Measurements from ENCODE around the gene MAP1LC3B.
"Not testable (repeated sequence)": the region's sequence is repeated elsewhere in the genome, so short reads cannot be mapped to it uniquely, and the experiment has no call there.

Gene MAP1LC3B

DNA sequence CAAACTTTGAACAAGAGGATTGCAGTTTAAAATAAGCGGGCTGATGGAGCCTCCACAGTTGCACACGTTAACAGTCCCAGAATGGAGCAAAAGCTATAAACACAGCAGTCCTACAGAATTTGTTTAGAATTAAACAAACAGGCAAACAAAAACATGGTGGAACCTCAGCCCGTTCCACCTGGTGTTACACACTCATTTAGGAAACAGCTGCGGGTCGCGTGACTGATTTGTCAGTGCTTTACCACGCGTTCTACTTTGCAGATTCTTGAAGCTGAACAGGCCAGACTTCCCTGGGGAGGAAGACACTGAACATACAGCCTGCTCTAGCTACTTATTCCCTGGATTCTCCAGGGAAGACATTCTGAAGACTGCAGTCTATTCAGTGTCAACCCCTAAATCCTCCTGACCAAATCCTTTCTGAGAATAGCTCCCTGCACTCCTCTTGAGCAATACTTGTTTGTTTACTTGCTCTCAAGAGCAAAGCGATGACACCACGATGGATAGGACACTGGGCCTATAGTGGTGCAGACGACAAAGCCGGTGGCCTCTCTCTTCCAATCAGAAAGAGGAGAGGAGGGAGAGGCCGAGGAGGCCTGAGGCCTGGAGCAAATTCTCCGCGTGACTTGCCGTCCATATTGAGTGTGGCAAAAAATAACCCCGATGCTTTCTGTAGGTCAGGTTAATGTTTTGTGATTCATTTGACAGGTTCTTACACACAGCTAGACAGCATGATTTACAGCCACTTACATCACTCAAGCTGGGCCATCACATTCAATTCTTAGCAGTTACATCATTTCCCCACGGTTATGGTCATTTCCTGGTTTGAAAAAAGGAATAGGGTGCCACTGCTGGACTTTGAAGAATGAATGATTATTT, 4.0 kb upstream of the MAP1LC3B start:
- Histone ChIP-seq H4K5ac (ENCODE audit: low read length) (no peak overlapping the region), H3K4me1 (ENCODE audit: control insufficient read depth, low read depth, low read length) (no peaks in the 10 kb centered on the region), H3K4me2 (ENCODE audit: low read length) (peak overlapping the region; percentile 4), H2BK15ac (replicated peaks; ENCODE audit: low read depth) (no peak overlapping the region), H3K23ac (ENCODE audit: low read length) (no peak overlapping the region), H3K79me1 (ENCODE audit: low read length) (peaks cover 3% of the 10 kb centered on the region), H3K79me2 (ENCODE audit: control insufficient read depth, insufficient read depth, low read length) (peaks cover 3% of the 10 kb centered on the region), H4K8ac (ENCODE audit: low read depth, low read length) (no peak overlapping the region), H3K18ac (ENCODE audit: low read length) (no peak overlapping the region), H3K9ac (ENCODE audit: low read length) (no peak overlapping the region), H3K56ac (ENCODE audit: low read length) (peak overlapping the region; percentile 62), H2BK120ac (ENCODE audit: low read depth, low read length) (no peak overlapping the region), H3K27me3 (ENCODE audit: insufficient read depth, low read length, poor library complexity) (no peaks in the 10 kb centered on the region), H3K27ac (ENCODE audit: low read depth, low read length) (peak overlapping the region; percentile 1), H3K36me3 (ENCODE audit: control insufficient read depth, insufficient read depth, low read length) (no peaks in the 10 kb centered on the region), H3K4me3 (ENCODE audit: low read length) (no peak overlapping the region), H2AK5ac (ENCODE audit: low read length) (no peak overlapping the region), H2BK5ac (ENCODE audit: low read length) (no peak overlapping the region), H3K4ac (ENCODE audit: low read depth, low read length) (no peak overlapping the region)
- no CpG with 5 or more reads among the region's 18 CpGs for WGBS (ENCODE audit: extremely low coverage, insufficient coverage, low lambda C conversion rate)
- DNase-seq, result peak; percentile 100

DNA sequence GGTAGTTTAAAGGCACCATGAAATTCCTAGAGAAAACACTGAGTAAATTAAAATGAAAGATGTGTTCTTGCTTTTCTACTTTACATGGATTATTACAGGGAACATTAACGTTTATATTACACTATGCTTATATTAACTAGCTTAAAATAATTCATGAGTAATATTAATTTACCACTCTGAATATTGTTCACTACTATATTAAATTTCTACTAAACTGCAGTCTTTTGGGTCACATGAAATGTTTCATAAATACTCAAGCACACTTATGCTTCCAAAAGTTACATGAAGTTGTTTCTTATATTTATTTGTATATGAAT, 3.4 kb upstream of the MAP1LC3B start:
- Histone ChIP-seq H3K23ac (ENCODE audit: low read length) (no peak overlapping the region), H3K4me1 (ENCODE audit: control insufficient read depth, low read depth, low read length) (no peaks in the 10 kb centered on the region), H3K18ac (ENCODE audit: low read length) (no peak overlapping the region), H3K27me3 (ENCODE audit: insufficient read depth, low read length, poor library complexity) (no peaks in the 10 kb centered on the region), H3K9ac (ENCODE audit: low read length) (no peak overlapping the region), H2BK15ac (replicated peaks; ENCODE audit: low read depth) (no peak overlapping the region), H3K4me3 (ENCODE audit: low read length) (no peak overlapping the region), H3K4ac (ENCODE audit: low read depth, low read length) (no peak overlapping the region), H3K79me1 (ENCODE audit: low read length) (peaks cover 3% of the 10 kb centered on the region), H4K8ac (ENCODE audit: low read depth, low read length) (no peak overlapping the region), H3K56ac (ENCODE audit: low read length) (no peak overlapping the region), H3K27ac (ENCODE audit: low read depth, low read length) (no peak overlapping the region), H2AK5ac (ENCODE audit: low read length) (no peak overlapping the region), H3K79me2 (ENCODE audit: control insufficient read depth, insufficient read depth, low read length) (peaks cover 3% of the 10 kb centered on the region), H2BK5ac (ENCODE audit: low read length) (no peak overlapping the region), H4K5ac (ENCODE audit: low read length) (no peak overlapping the region), H2BK120ac (ENCODE audit: low read depth, low read length) (no peak overlapping the region), H3K36me3 (ENCODE audit: control insufficient read depth, insufficient read depth, low read length) (no peaks in the 10 kb centered on the region), H3K4me2 (ENCODE audit: low read length) (no peak overlapping the region)
- no peak for DNase-seq
- no CpG with 5 or more reads among the region's 1 CpG for WGBS (ENCODE audit: extremely low coverage, insufficient coverage, low lambda C conversion rate)

DNA sequence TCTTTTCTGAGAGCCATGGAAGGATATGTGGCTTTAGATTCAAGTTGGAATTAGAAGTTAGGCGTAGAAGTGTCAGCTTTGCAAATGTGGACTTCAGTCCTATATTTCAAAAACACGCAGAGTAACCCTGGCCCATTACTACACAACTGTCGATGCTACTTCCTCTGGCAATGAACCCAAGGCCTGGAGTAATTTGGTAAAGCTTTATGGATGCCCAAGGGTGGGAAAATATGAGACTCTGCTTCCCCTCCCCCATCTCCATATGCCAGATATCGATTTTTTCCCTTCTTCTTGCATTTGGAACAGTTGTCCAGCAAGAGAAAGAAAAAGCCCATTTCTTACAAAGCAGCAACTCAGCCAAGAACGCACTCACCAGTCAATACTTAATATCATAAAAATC, 2.9 kb upstream of the MAP1LC3B start:
- no peak overlapping the region for H4K8ac ChIP-seq (ENCODE audit: low read depth, low read length)
- no peak overlapping the region for H3K4me3 ChIP-seq (ENCODE audit: low read length)
- H3K27ac ChIP-seq (ENCODE audit: low read depth, low read length), result no peak overlapping the region

GRCh38 chr16:87389914-87390313, 2.2 kb upstream of the MAP1LC3B start:
- not testable (repeated sequence) for H2BK5ac ChIP-seq (ENCODE audit: low read length); H2AK5ac ChIP-seq (ENCODE audit: low read length); H3K9ac ChIP-seq (ENCODE audit: low read length); H3K27ac ChIP-seq (ENCODE audit: low read depth, low read length); H4K5ac ChIP-seq (ENCODE audit: low read length); H2BK120ac ChIP-seq (ENCODE audit: low read depth, low read length); DNase-seq; H3K56ac ChIP-seq (ENCODE audit: low read length); H3K23ac ChIP-seq (ENCODE audit: low read length); H3K18ac ChIP-seq (ENCODE audit: low read length); H2BK15ac ChIP-seq (replicated peaks; ENCODE audit: low read depth); H3K79me2 ChIP-seq (ENCODE audit: control insufficient read depth, insufficient read depth, low read length); H3K4ac ChIP-seq (ENCODE audit: low read depth, low read length); H3K36me3 ChIP-seq (ENCODE audit: control insufficient read depth, insufficient read depth, low read length); H3K4me3 ChIP-seq (ENCODE audit: low read length); H3K27me3 ChIP-seq (ENCODE audit: insufficient read depth, low read length, poor library complexity); H3K79me1 ChIP-seq (ENCODE audit: low read length); H3K4me2 ChIP-seq (ENCODE audit: low read length); H3K4me1 ChIP-seq (ENCODE audit: control insufficient read depth, low read depth, low read length); H4K8ac ChIP-seq (ENCODE audit: low read depth, low read length)
- whole genome bisulfite sequencing (ENCODE audit: extremely low coverage, insufficient coverage, low lambda C conversion rate), result no CpG with 5 or more reads among the region's 9 CpGs

More for the DNA sequence above, 2.9 kb upstream of the MAP1LC3B start:
- Histone ChIP-seq H2BK15ac (replicated peaks; ENCODE audit: low read depth) (no peak overlapping the region), H4K5ac (ENCODE audit: low read length) (no peak overlapping the region), H3K4me2 (ENCODE audit: low read length) (no peak overlapping the region), H3K4ac (ENCODE audit: low read depth, low read length) (no peak overlapping the region), H3K79me2 (ENCODE audit: control insufficient read depth, insufficient read depth, low read length) (peaks cover 3% of the 10 kb centered on the region), H3K36me3 (ENCODE audit: control insufficient read depth, insufficient read depth, low read length) (no peaks in the 10 kb centered on the region), H3K18ac (ENCODE audit: low read length) (no peak overlapping the region), H3K79me1 (ENCODE audit: low read length) (peaks cover 3% of the 10 kb centered on the region), H2BK120ac (ENCODE audit: low read depth, low read length) (no peak overlapping the region), H2BK5ac (ENCODE audit: low read length) (no peak overlapping the region), H3K4me1 (ENCODE audit: control insufficient read depth, low read depth, low read length) (peaks cover under 1% of the 10 kb centered on the region), H3K23ac (ENCODE audit: low read length) (no peak overlapping the region), H3K9ac (ENCODE audit: low read length) (no peak overlapping the region), H2AK5ac (ENCODE audit: low read length) (no peak overlapping the region), H3K56ac (ENCODE audit: low read length) (no peak overlapping the region), H3K27me3 (ENCODE audit: insufficient read depth, low read length, poor library complexity) (no peaks in the 10 kb centered on the region)
- DNase-seq, result no peak
- no CpG with 5 or more reads among the region's 5 CpGs for WGBS (ENCODE audit: extremely low coverage, insufficient coverage, low lambda C conversion rate)

DNA sequence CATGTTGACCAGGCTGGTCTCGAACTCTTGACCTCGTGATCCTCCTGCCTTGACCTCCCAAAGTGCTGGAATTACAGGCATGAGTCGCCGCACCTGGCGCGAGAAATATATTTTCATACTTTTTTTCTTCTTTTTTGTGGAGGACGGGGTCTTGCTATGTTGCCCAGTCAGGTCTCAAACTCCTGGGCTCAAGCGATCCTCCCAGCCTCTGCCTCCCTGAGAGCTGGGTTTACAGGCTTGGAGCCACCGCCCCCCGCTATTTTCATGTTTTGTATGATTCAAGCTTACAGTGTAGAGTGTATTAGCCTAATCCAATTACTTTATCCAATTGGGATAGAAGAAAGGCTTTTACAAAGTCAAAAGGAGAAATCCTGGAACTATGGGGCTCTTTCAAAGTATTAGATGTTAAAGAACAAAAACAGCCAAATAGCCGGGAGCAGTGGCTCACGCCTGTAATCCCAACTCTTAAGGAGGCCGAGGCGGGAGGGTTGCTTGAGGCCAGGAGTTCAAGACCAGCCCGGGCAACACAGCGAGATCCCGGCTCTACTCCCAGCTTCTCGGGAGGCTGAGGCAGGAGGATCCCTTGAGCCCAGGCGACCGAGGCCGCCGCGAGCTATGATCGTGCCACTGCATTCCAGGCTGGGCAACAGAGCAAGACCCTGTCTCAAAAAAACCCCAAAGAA, 1.4 kb upstream of the MAP1LC3B start:
- Histone ChIP-seq H3K9ac (ENCODE audit: low read length) (peak overlapping the region; percentile 83), H2AK5ac (ENCODE audit: low read length) (peak overlapping the region; percentile 57), H2BK120ac (ENCODE audit: low read depth, low read length) (no peak overlapping the region), H3K4me2 (ENCODE audit: low read length) (no peak overlapping the region), H3K27me3 (ENCODE audit: insufficient read depth, low read length, poor library complexity) (no peaks in the 10 kb centered on the region), H2BK15ac (replicated peaks; ENCODE audit: low read depth) (no peak overlapping the region), H4K5ac (ENCODE audit: low read length) (no peak overlapping the region), H3K56ac (ENCODE audit: low read length) (peak overlapping the region; percentile 97), H3K27ac (ENCODE audit: low read depth, low read length) (no peak overlapping the region), H3K79me1 (ENCODE audit: low read length) (peaks cover 9% of the 10 kb centered on the region), H3K4ac (ENCODE audit: low read depth, low read length) (no peak overlapping the region), H3K23ac (ENCODE audit: low read length) (peak overlapping the region; percentile 57), H4K8ac (ENCODE audit: low read depth, low read length) (no peak overlapping the region), H3K4me3 (ENCODE audit: low read length) (no peak overlapping the region), H3K4me1 (ENCODE audit: control insufficient read depth, low read depth, low read length) (peaks cover 1% of the 10 kb centered on the region), H3K18ac (ENCODE audit: low read length) (no peak overlapping the region), H2BK5ac (ENCODE audit: low read length) (no peak overlapping the region), H3K79me2 (ENCODE audit: control insufficient read depth, insufficient read depth, low read length) (peaks cover 11% of the 10 kb centered on the region), H3K36me3 (ENCODE audit: control insufficient read depth, insufficient read depth, low read length) (no peaks in the 10 kb centered on the region)
- no peak for DNase-seq
- WGBS (ENCODE audit: extremely low coverage, insufficient coverage, low lambda C conversion rate), result no CpG with 5 or more reads among the region's 24 CpGs
